H1 (cell line): ENCODE data around the gene MYH7. TPM values are rescaled to one million over a fixed set of nuclear protein-coding genes. Genes with fewer than 3 reads are reported as not detected.

Source experiments
- CBX5 ChIP-seq: fragments of 300-800, 300-1000 bp; sonication (generic); IDR thresholded peaks from 2 replicates; pipeline ENCODE4 v1.7.1; 2016; ENCODE audit warnings: antibody characterized with exemption, low read length, low read depth
- CTCF ChIP-seq, 3 experiments: IDR thresholded peaks; 1 replicate in 2 of 3; 2 replicates in 1 of 3; pipeline versions ENCODE4 v1.5.1 to v1.6.1; 2011; ENCODE audit warnings: low read length in 3 of 3, mild to moderate bottlenecking in 3 of 3, inconsistent platforms in 2 of 3, low read depth in 1 of 3, moderate library complexity in 1 of 3; ENCODE audit not compliant: insufficient read depth in 1 of 3; ENCODE audit errors: control extremely low read depth in 1 of 3
- EP300 ChIP-seq, 2 experiments: IDR thresholded peaks; 1 replicate in 1 of 2; 2 replicates in 1 of 2; pipeline ENCODE4 v1.6.1; 2011 to 2012; ENCODE audit warnings: low read depth in 2 of 2, low read length in 2 of 2, mild to moderate bottlenecking in 2 of 2, borderline replicate concordance in 1 of 2, inconsistent platforms in 1 of 2, moderate library complexity in 1 of 2
- EZH2 ChIP-seq: fragments of 200-600 bp; sonication (generic); IDR thresholded peaks from 2 replicates; pipeline ENCODE4 v1.7.1; 2012; ENCODE audit warnings: low read depth, mild to moderate bottlenecking, moderate library complexity, low read length, inconsistent platforms; ENCODE audit not compliant: severe bottlenecking
- RXRA ChIP-seq: IDR thresholded peaks from 2 replicates; pipeline ENCODE4 v1.6.1; 2011; ENCODE audit warnings: low read depth, mild to moderate bottlenecking, low read length, moderate library complexity; ENCODE audit not compliant: insufficient read depth
- USF2 ChIP-seq: IDR thresholded peaks from 2 replicates; pipeline ENCODE4 v1.6.1; 2011; ENCODE audit warnings: low read length, improper control_type of control experiment
- polyA plus RNA-seq, 7 experiments: library from polyadenylated mRNA; depleted of rRNA in 3 of 7; stranded (reverse) in 5 of 7; unstranded in 2 of 7; fragments of >200 nt in 5 of 7; fragments of 200-250 nt in 2 of 7; gene quantifications; 1 replicate in 5 of 7; 2 replicates in 1 of 7; 4 replicates in 1 of 7; pipeline versions ENCODE4 v1.2.1 to v1.2.3, GENCODE V29; 2011 to 2013; ENCODE audit warnings: missing spikeins in 2 of 7, mixed read lengths in 2 of 7
- total RNA-seq: library from RNA; stranded (reverse); fragmentation: NEBNext Ultra II Directional; extraction: Animal tissue kit (Norgen Biotek cat#: 25700); gene quantifications from 2 replicates; pipeline ENCODE4 v1.2.1, GENCODE V29; 2021

MYH7 gene
- total and polyA plus RNA-seq, 2 of the 8 experiments (the other 6 are each of a cell fraction or from before 2014, with no cell fraction given): not detected

- TF ChIP-seq RXRA: no peak
- TF ChIP-seq USF2: no peak
- TF ChIP-seq CTCF (IDR thresholded peaks at IDR 0.05; ENCODE audit: control extremely low read depth in 1 of 3, insufficient read depth in 1 of 3, low read depth in 1 of 3, low read length in 3 of 3): no peak
- TF ChIP-seq CBX5: no peak
- no peak for TF ChIP-seq EZH2
- no peak for TF ChIP-seq EP300 (IDR thresholded peaks at IDR 0.05; ENCODE audit: borderline replicate concordance in 1 of 2, low read depth in 2 of 2, low read length in 2 of 2)
Measured at GRCh38 chr14:23436327-23437132, 1.1 kb upstream of the MYH7 start (continued).
